Adrenal gland (tissue), 5 donors: ENCODE measurements around the gene ADAMTSL3.

Source experiments
- CTCF ChIP-seq, 6 experiments: fragments of 450-650 bp in 4 of 6; fragments of 200-600 bp in 2 of 6; sonication (generic) in 1 of 6; IDR thresholded peaks; 1 replicate in 5 of 6; 2 replicates in 1 of 6; pipeline versions ENCODE4 v1.5.1 to v1.8.0; 2016 to 2021; ENCODE audit warnings: antibody characterized with exemption in 6 of 6, mild to moderate bottlenecking in 2 of 6, moderate library complexity in 1 of 6
- POLR2A ChIP-seq, 2 donors: fragments of 450-650 bp; IDR thresholded peaks; one replicate each; pipeline ENCODE4 v1.6.1; 2017; ENCODE audit warnings: antibody characterized with exemption in 2 of 2, mild to moderate bottlenecking in 2 of 2, moderate library complexity in 1 of 2
- donor health status: DM: no; HTN: no; CAD: no.

GRCh38 chr15:83893308-83893707 lies 239.4 kb downstream of the ADAMTSL3 start:
- no peak for TF ChIP-seq POLR2A (IDR thresholded peaks at IDR 0.05)
- TF ChIP-seq CTCF (IDR thresholded peaks at IDR 0.05): no peak
